ENCODE data around the gene RPL13. TPM values are rescaled to one million over a fixed set of nuclear protein-coding genes. Genes with fewer than 3 reads are reported as not detected.

The RPL13 gene
- total RNA-seq, 2 donors from 2014 or later, result 2,683 to 3,154 TPM

- Mint-ChIP-seq H3K9me3 (no peaks in the 10 kb centered on the region), H3K4me3 (peak within 1 kb of the TSS; percentile 37), H3K27ac (no peak within 1 kb of the TSS), H3K4me1 (peaks cover 6% of the 10 kb centered on the region), H3K27me3 (no peaks in the 10 kb centered on the region), H3K36me3 (ENCODE audit: low read depth) (no peaks in the 10 kb centered on the region)
- ATAC-seq (replicated peaks), result peak; percentile 43
These were observed 15.0 kb downstream of the RPL13 start, which contains the start of gene CPNE7 for GRCh38 chr16:89575247-89576152. TSS of gene CPNE7 (plus strand) at chr16:89575758. CDS start at chr16:89575898, 140 bp downstream.

DNA sequence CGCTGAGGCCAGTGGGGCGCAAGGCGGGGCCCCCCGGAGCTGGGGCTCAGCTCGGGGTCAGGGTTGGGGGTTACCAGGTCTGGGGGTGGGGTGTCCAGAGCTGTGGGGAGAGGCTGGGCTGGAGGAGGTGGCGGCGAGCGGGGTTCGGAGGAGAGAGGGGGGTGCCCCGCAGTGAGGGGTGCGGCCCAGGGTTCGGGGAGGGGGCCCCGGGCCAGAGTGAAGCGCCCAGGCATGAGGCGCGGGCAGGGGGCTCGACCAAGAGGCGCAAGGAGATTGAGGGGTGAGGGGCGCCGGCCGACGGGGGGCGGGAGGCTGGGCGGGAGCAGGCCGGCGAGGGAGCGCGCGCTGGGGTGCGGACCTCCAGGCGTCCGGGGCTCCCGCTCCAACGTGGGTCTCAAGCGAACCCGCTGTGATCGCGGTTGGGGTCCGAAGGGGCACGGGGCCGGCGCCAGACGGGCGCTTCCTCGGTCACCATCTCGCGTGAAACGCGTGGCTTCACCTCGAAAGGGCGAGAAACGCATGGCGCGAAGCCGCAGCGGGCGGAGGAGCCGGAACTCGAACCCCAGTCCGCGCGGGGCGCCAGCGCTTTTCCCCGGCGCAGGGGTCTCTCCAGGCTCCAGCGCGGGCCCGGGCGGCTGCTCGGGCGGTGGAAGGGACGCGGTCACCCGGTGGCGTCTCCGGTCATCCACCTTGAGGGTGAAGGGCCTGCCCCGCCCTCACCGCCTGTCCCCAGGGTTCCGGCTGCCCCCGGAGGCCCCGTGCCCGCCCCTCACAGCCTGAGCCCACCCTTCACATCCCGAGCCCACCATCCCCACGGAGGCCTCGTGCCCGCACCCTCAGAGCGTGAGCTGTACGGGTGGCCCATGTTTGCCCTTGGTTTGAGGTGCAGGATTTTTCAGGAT lies 15.9 kb downstream of the RPL13 start:
- no peaks in the 10 kb centered on the region for H3K27me3 Mint-ChIP-seq
- no peak for ATAC-seq (replicated peaks)
- no peaks in the 10 kb centered on the region for H3K36me3 Mint-ChIP-seq (ENCODE audit: low read depth)
- H3K27ac Mint-ChIP-seq, result no peak overlapping the region
- H3K4me1 Mint-ChIP-seq, result peaks cover 6% of the 10 kb centered on the region
- H3K4me3 Mint-ChIP-seq, result no peak overlapping the region
- no peaks in the 10 kb centered on the region for H3K9me3 Mint-ChIP-seq

GRCh38 chr16:89577055-89577759 lies 16.7 kb downstream of the RPL13 start:
- H3K27ac Mint-ChIP-seq, result no peak overlapping the region
- no peaks in the 10 kb centered on the region for H3K9me3 Mint-ChIP-seq
- H3K4me3 Mint-ChIP-seq, result peak overlapping the region; percentile 12

DNA sequence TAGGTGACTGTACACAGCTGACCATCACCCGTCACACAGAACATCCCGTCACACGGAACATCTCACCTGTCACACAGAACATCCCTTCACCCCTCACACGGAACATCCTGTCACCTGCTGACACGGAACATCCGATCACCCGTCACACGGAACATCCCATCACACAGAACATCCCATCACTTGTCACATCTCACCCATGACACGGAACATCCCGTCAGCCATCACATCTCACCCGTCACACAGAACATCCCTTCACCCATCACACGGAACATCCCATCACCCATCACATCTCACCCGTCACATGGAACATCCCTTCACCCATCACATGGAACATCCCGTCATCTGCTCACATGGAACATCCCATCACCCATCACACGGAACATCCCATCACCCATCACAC lies 18.9 kb downstream of the RPL13 start:
- Mint-ChIP-seq H3K27me3 (no peaks in the 10 kb centered on the region), H3K4me1 (no peaks in the 10 kb centered on the region)

More at GRCh38 chr16:89577055-89577759, 16.7 kb downstream of the RPL13 start:
- Mint-ChIP-seq H3K27me3 (no peaks in the 10 kb centered on the region), H3K4me1 (peaks cover under 1% of the 10 kb centered on the region), H3K36me3 (ENCODE audit: low read depth) (no peaks in the 10 kb centered on the region)
- no peak for ATAC-seq (replicated peaks)

DNA sequence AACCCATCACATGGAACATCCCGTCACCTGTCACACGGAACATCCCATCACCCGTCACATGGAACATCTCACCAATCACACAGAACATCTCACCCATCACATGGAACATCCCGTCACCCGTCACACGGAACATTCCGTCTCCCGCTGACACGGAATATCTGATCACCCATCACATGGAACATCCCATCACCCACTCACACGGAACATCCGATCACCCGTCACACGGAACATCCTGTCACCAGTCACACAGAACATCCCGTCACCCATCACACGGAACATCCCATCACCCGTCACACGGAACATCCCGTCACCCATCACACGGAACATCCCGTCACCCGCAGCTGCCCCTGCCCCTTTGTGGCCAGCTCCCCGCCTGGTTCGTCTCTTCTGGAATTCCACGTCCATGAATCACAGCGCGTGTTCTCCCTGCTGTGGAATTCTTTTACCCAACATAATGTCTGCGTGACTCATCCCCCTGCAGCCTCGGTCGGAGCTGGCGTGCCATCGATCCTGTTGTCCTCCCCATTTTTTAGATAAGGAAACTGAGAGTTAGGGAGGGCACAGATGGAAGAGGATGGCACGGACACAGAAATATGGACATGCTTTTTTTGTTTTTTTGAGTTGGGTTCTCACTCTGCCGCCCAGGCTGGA lies 20.7 kb downstream of the RPL13 start:
- Mint-ChIP-seq H3K4me1 (no peaks in the 10 kb centered on the region), H3K9me3 (no peaks in the 10 kb centered on the region), H3K27me3 (no peaks in the 10 kb centered on the region), H3K27ac (no peak overlapping the region), H3K4me3 (no peak overlapping the region), H3K36me3 (ENCODE audit: low read depth) (no peaks in the 10 kb centered on the region)
- no peak for ATAC-seq (replicated peaks)

More for the DNA sequence above, 18.9 kb downstream of the RPL13 start:
- H3K27ac Mint-ChIP-seq, result no peak overlapping the region
- H3K9me3 Mint-ChIP-seq, result no peaks in the 10 kb centered on the region
- no peak overlapping the region for H3K4me3 Mint-ChIP-seq
- H3K36me3 Mint-ChIP-seq (ENCODE audit: low read depth), result no peaks in the 10 kb centered on the region
- no peak for ATAC-seq (replicated peaks)

GRCh38 chr16:89581861-89582563 lies 21.5 kb downstream of the RPL13 start:
- Mint-ChIP-seq H3K9me3 (no peaks in the 10 kb centered on the region), H3K27ac (no peak overlapping the region), H3K27me3 (no peaks in the 10 kb centered on the region), H3K36me3 (ENCODE audit: low read depth) (no peaks in the 10 kb centered on the region), H3K4me3 (no peak overlapping the region), H3K4me1 (no peaks in the 10 kb centered on the region)
- ATAC-seq (replicated peaks), result no peak

GRCh38 chr16:89582614-89583196 lies 22.2 kb downstream of the RPL13 start:
- Mint-ChIP-seq H3K9me3 (no peaks in the 10 kb centered on the region), H3K4me3 (no peak overlapping the region), H3K27me3 (no peaks in the 10 kb centered on the region), H3K27ac (no peak overlapping the region), H3K4me1 (no peaks in the 10 kb centered on the region), H3K36me3 (ENCODE audit: low read depth) (no peaks in the 10 kb centered on the region)
- no peak for ATAC-seq (replicated peaks)

DNA sequence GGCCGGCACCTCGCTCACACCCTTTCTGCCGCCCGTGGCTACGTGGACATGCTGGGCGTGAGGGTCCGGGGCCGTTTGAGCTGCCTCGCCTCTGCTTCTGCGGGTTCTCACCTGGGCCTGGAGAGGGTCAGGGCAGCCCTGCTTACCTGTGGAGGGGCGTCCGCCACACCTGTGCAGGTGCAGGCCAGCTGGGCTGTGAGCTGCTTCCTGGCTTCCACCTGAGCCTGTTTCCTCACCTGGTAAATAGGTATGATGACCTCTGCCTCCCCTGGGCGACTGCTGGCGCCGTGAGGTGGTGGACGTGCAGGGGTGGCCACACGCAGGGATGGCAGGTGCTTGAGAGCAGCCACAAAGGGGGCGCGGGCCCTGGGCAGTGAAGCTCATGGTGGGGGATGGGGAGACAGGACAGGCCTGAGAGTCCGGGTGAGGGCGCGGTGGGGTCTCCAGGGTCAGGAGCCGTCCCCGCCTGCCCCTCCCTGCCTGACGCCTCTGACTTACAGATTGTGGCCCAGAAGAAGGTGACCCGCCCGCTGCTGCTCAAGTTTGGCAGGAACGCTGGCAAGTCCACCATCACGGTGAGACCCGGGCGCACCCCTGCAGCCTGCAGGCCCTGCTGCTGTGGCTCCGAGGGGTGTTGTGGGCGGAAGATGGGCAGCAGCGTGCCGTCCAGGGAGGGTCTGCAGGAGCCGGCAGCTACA lies 22.9 kb downstream of the RPL13 start:
- Mint-ChIP-seq H3K27ac (no peak overlapping the region), H3K4me1 (no peaks in the 10 kb centered on the region), H3K27me3 (no peaks in the 10 kb centered on the region), H3K4me3 (no peak overlapping the region), H3K36me3 (ENCODE audit: low read depth) (no peaks in the 10 kb centered on the region), H3K9me3 (no peaks in the 10 kb centered on the region)
- no peak for ATAC-seq (replicated peaks)

DNA sequence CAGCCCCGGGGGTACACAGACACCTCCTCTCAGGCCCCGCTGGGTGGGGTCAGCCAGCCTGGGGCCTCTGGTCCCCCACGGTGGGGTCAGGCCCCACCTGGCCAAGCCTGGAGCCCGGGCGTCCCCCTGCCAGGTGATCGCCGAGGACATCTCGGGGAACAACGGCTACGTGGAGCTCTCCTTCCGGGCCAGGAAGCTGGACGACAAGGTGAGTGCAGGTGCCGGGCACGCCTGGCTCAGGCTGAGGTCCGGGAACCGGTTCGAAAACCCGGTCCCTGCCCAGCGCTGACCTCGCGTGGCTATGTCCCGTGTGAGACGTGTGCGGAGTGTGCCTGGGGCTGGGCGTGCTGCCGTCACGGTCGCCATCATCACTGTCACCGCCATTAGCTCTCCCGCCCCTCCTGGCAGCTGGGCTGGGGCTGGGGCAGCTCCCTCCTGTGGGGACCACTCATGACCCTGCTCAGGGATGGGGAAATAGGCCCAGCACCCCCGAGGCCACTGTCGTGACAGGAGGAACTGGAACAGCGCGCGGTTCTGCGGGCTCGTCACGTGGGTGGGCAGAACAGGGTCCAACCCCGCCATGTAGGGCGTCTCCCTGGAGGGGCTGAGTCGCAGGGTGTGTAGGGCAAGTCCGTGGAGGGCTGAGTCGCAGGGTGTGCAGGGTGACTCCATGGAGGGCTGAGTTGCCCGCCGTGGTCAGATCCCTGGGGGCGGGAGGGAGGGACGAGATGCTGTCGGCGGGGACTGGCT lies 23.6 kb downstream of the RPL13 start:
- Mint-ChIP-seq H3K27me3 (no peaks in the 10 kb centered on the region), H3K9me3 (no peaks in the 10 kb centered on the region), H3K27ac (no peak overlapping the region)

DNA sequence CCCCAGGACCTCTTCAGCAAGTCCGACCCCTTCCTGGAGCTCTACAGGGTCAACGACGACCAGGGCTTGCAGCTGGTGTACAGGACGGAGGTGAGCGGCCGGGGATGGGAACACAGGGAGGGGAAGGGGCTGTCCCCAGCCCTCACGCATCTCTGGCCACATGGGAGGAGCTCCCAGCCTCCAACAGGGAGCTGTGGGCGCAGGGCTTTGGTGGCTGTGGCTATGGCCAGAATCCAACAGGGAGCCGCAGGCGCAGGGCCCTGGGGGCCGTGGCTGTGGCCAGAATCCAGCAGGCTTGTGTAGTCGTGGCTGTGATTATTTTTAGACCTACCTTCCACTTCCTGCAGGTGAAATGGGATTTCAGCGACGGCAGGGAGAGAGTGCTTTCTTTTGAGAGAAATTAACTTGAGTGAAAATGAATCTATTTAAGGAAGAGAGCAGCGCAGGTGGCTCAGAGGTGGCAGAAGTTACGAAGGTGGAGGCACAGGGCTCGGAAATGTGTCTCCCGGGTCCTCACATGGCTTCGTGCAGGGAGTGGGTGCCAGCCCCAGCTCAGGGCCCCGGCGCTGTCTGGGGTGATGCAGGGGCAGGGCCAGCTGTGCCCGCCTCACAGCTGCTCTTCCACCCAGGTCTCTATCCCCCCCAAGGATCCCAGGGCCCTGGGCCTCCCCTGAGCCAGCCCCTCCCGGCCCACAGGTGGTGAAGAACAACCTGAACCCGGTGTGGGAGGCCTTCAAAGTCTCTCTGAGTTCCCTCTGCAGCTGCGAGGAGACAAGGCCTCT lies 24.5 kb downstream of the RPL13 start:
- H3K36me3 Mint-ChIP-seq (ENCODE audit: low read depth), result no peaks in the 10 kb centered on the region
- no peak overlapping the region for H3K27ac Mint-ChIP-seq
- no peaks in the 10 kb centered on the region for H3K27me3 Mint-ChIP-seq
- H3K9me3 Mint-ChIP-seq, result no peaks in the 10 kb centered on the region
- no peak overlapping the region for H3K4me3 Mint-ChIP-seq
- no peaks in the 10 kb centered on the region for H3K4me1 Mint-ChIP-seq
- ATAC-seq (replicated peaks), result no peak

More for the DNA sequence above, 23.6 kb downstream of the RPL13 start:
- no peaks in the 10 kb centered on the region for H3K4me1 Mint-ChIP-seq
- ATAC-seq (replicated peaks), result no peak
- no peak overlapping the region for H3K4me3 Mint-ChIP-seq
- no peaks in the 10 kb centered on the region for H3K36me3 Mint-ChIP-seq (ENCODE audit: low read depth)

- ATAC-seq (replicated peaks), result no peak
- Mint-ChIP-seq H3K27ac (no peak overlapping the region), H3K9me3 (no peaks in the 10 kb centered on the region), H3K36me3 (ENCODE audit: low read depth) (no peaks in the 10 kb centered on the region), H3K4me3 (no peak overlapping the region), H3K4me1 (no peaks in the 10 kb centered on the region), H3K27me3 (no peaks in the 10 kb centered on the region)
These were observed 25.7 kb downstream of the RPL13 start for GRCh38 chr16:89586218-89586617.
